DND-41 (cell line): ENCODE results near the gene OR51S1.

Experiments
- CTCF ChIP-seq: IDR thresholded peaks from 2 replicates; pipeline ENCODE4 v1.5.1; 2012; ENCODE audit warnings: borderline replicate concordance, low read length, moderate library complexity, mild to moderate bottlenecking; ENCODE audit not compliant: poor library complexity, severe bottlenecking; ENCODE audit errors: extremely low read depth
- EZH2 ChIP-seq: IDR thresholded peaks from 3 replicates; pipeline ENCODE4 v1.6.1; 2012; ENCODE audit warnings: borderline replicate concordance, low read depth, mild to moderate bottlenecking, moderate library complexity, low read length, inconsistent platforms; ENCODE audit not compliant: severe bottlenecking

DNA sequence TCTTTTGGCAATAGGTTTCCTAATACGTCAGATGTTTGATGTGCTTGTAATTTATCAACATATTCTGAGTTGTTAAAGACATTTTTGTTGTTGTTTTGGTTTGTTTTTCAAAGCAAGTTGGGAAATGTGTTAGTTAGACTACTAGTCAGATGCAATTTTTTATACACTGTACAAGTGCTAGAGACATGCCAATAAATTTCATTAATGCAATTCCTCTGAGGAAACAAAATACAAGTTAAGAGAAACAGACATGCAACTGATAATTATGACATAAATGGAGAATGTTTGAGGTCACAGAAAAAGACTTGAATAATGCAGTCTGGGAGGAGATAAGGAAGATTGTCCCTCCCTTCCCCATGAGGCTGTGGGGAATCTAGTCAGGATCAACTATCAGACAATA lies 38.6 kb upstream of the OR51S1 start:
- TF ChIP-seq CTCF (no peak), EZH2 (no peak)
